Stomach (tissue), 4 donors: ENCODE data around the gene ELOVL7.

ENCODE experiments used
- CTCF ChIP-seq, 7 experiments: fragments of 450-650 bp in 4 of 7; fragments of 200-600 bp in 3 of 7; sonication (generic) in 3 of 7; IDR thresholded peaks; one replicate each; pipeline ENCODE4 v1.5.1; 2016 to 2019; ENCODE audit warnings: antibody characterized with exemption in 7 of 7, control low read depth in 2 of 7, mild to moderate bottlenecking in 1 of 7
- POLR2AphosphoS5 ChIP-seq, 3 donors: sonication (generic); formaldehyde crosslinking; IDR thresholded peaks; one replicate each; pipeline ENCODE4 v1.6.1; 2016; ENCODE audit warnings: antibody characterized with exemption in 3 of 3

DNA sequence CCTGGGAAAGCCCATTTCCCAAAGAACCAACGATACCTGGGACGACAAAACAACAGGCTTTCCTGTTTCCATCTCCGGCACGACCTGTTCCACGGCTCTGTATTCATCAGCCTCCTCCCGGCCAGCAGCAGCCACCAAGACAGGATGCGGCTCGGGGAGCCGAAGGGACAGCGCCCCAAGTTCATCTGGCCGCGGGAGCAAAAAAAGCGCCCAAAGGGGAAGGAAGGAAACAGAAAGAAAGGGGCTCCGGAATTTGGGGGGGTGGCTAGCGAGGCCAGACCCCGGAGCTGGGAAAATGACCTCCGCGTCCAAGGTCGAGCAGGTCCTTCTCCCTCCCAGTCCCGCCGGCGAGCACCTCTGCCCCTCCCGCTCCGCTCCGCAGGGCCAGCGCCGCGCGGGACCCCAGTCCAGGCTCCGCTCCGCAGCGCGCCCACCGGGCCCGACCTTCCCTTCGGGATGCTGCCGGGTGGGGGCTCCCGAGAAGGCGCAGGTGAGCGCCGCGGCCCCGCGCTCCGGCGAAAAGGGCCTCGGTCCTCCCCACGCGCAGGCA, 608 bp downstream of the ELOVL7 start:
- TF ChIP-seq CTCF (IDR thresholded peaks at IDR 0.05) (no peak), POLR2AphosphoS5 (IDR thresholded peaks at IDR 0.05) (no peak)
